Astrocyte of the cerebellum (primary cell): ENCODE results near the gene WDR26.

Experiments used
- DNase-seq: peaks from one replicate; pipeline ENCODE4 v3.0.0-alpha.2; 2011; ENCODE audit warnings: low read depth
- H3K4me3 ChIP-seq: 2 replicates; pipeline ENCODE4 v1.5.1; 2011; ENCODE audit warnings: mild to moderate bottlenecking, low read depth, low read length, moderate library complexity
- in situ Hi-C: cut with HindIII; loops from 2 replicates; pipeline ENCODE4 v1.10.0; 2017; ENCODE audit warnings: low sequenced_read_pairs
- TF ChIP-seq, protein P1 (sequence below): IDR thresholded peaks from 2 replicates; pipeline ENCODE4 v1.5.1; 2012; ENCODE audit warnings: low read length, low read depth, moderate library complexity, mild to moderate bottlenecking; ENCODE audit errors: missing control alignments

WDR26 gene

DNA sequence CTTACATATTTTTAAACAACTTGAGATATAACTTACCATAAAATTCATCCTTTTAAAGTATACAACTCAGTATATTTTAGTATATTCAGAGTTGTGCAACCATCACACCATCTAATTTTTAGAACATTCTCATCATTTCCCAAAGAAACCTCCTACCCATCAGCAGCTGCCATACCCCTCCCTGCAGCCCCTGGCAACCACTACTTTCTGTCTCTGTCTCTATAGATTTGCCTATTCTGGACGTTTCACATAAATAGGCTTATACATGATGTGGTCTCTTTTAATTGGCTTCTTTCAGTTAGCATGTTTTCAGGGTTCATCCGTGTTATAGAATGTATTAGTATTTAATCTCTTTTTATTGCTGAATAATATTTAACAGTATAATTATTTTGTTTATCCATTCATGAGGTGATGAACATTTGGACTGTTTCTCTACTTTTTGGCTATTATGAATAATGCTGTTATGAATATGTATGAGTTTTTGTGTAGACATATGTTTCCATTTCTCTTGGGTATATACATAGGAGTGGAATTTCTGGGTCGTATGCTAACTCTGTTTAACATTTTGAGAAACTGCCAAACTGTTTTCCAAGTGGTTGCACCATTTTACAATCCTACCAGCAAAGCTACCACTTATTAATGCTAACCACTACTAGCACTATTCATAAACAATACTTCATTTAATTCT, 29.5 kb downstream of the WDR26 start:
- in situ Hi-C loops, result no loop called here
- H3K4me3 ChIP-seq, result no peak overlapping the region
- DNase-seq, result no peak
- TF ChIP-seq, protein P1, sequence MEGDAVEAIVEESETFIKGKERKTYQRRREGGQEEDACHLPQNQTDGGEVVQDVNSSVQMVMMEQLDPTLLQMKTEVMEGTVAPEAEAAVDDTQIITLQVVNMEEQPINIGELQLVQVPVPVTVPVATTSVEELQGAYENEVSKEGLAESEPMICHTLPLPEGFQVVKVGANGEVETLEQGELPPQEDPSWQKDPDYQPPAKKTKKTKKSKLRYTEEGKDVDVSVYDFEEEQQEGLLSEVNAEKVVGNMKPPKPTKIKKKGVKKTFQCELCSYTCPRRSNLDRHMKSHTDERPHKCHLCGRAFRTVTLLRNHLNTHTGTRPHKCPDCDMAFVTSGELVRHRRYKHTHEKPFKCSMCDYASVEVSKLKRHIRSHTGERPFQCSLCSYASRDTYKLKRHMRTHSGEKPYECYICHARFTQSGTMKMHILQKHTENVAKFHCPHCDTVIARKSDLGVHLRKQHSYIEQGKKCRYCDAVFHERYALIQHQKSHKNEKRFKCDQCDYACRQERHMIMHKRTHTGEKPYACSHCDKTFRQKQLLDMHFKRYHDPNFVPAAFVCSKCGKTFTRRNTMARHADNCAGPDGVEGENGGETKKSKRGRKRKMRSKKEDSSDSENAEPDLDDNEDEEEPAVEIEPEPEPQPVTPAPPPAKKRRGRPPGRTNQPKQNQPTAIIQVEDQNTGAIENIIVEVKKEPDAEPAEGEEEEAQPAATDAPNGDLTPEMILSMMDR, result no peak

DNA sequence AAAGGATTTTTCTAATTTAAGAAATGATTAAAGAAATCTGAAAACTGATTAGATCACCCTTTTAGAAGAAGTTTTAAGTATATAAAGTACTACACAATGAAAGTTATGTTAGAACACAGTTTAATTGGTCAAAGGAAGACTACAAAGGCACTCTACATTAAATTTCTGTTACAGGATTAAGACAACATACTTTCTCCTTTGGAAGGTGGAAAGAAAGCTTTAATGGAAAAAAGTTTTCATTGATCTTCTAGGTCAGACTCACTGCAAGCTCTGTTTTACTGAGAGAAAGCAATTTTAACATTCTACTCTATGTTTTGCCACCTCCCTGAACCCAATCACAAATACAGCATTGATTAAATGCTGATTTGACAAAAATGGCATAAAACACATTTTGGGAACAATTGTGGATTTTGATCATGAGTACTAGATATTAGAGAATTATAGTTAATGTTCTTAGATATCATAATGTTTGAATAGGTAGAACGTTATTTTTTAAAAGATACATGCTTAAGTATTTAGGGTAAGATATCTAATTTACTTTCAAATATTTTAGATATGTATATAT, 32.0 kb downstream of the WDR26 start:
- DNase-seq, result no peak
- TF ChIP-seq, protein P1, result no peak
- H3K4me3 ChIP-seq, result no peak overlapping the region
- in situ Hi-C loops, result no loop called here

DNA sequence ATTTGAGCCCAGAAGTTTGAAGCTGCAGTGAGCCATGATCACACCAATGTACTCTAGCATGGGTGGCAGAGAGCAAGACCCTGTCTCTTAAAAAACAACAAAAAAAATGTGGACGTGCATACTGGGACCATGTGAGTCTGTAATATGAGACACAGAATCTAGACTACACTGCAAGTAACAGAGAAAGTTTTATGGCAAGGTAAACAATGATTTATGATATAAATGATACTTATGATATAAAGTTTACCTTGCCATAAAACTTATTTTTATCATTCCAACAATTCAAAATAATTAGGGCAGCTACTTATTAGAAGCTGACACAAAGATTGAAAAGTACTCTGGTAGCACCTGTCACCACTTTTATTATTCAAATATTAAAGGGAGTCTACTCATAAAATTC, 34.7 kb downstream of the WDR26 start:
- in situ Hi-C loops, result no loop called here
- TF ChIP-seq, protein P1, result no peak
- H3K4me3 ChIP-seq, result no peak overlapping the region
- no peak for DNase-seq

DNA sequence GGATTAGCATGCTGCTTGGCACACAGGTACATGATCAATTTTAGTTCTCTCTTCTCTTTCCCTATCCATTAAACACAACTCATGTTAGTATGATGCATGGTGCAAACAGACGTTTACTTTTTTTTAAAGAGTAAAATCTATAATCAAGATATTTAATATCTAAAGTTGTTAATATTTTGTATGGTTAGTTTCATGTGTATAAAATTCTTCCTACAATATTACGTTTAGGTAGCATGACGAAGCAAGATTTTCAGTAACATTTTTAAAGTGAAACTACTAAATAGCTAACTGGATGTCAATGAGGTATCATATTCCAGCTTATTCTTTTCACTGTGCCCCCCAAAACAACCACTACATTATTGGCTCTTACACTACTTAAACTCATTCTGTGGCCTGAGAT, 41.3 kb downstream of the WDR26 start:
- H3K4me3 ChIP-seq, result no peak overlapping the region
- in situ Hi-C loops, result no loop called here
- TF ChIP-seq, protein P1, result no peak
- no peak for DNase-seq

DNA sequence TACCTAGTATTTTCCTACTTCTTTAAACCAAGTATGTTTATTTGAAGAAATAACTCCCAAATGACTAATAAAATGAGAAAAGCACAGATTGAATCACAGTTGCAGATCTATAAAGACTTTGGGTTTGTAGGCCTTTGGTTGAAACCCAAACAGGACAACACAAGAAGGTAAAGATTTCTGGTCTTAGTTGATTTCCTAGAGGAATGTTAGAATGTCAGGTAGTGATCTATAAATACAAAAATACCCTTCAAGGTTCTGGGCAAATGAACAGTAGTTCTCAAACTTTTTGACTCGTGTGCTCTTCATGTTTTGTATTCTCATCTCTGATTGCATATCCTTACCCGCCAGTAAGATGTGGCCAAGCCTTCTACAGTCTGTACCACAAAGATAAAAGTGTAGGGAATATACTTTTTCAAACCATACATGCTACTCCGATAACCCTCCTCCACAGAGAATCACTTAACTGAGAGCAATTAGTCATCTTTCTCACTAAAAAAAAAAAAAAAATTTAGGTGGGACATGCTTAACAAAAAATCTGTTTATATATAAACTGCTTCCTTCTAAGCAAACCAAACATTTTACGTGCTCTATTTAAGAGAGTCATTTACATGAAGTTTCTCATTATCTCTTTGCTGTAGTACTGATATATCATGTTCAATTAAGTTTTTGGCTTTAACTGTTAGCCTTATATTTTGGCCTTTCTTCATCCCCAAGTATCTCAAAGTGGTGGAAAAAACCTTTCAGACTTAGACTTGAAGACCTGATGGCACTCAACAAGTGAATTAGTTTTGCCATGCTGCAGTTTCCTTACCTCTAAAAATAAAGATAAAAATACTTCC, 42.0 kb downstream of the WDR26 start:
- H3K4me3 ChIP-seq, result no peak overlapping the region
- DNase-seq, result no peak
- TF ChIP-seq, protein P1, result no peak
- in situ Hi-C loops, result no loop called here

DNA sequence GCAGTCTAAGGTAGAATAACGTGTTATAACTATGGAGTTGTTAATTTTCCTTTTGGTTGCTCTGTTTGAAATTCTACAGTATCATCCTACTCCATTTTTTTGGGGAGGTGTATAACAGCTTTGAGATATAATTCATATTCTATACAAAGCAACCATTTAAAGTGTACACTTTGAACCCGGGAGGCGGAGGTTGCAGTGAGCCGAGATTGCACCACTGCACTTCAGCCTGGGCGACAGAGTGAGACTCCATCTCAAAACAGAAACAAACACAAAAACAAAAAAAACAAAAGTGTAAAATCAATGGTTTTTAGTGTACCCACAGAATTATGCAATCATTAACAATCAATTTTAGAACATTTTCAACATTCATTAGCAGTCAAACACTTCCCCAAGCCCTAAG, 44.1 kb downstream of the WDR26 start:
- TF ChIP-seq, protein P1, result no peak
- in situ Hi-C loops, result no loop called here
- DNase-seq, result no peak
- H3K4me3 ChIP-seq, result no peak overlapping the region
